Epidermal melanocyte (primary cell): Measurements from ENCODE around the gene KCNIP4.

Experiments
- DNase-seq: peaks from one replicate; pipeline ENCODE4 v3.0.0; 2011; ENCODE audit warnings: low spot score; ENCODE audit not compliant: insufficient read length

Gene KCNIP4

GRCh38 chr4:21765810-21766407 lies 182.7 kb downstream of the KCNIP4 start:
- no peak for DNase-seq

- no peak for DNase-seq
Observed at GRCh38 chr4:21763855-21764254, 184.7 kb downstream of the KCNIP4 start.

DNA sequence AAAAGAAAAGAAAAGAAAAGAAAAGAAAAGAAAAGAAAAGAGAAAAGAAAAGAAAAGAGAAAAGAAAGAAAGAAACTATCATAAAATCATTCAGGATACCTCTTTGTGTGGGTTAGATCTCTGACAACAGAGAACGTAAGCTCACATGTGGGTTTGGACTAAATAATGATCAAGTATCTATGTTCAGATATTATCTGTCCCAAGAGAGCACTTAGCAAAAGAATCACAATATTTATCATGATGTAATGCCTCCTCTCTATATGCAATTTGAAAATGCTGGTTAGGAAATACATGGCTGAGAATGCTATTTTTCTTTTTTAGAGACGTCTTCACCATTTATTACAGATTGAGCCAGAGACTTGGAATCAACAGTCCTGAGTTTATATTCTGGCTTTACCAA lies 191.3 kb downstream of the KCNIP4 start:
- DNase-seq = no peak

GRCh38 chr4:21753084-21753760 lies 195.3 kb downstream of the KCNIP4 start:
- DNase-seq = no peak

GRCh38 chr4:21752616-21753015 lies 196.0 kb downstream of the KCNIP4 start:
- no peak for DNase-seq

GRCh38 chr4:21749924-21750323 lies 198.6 kb downstream of the KCNIP4 start:
- DNase-seq = no peak

GRCh38 chr4:21749412-21749811 lies 199.2 kb downstream of the KCNIP4 start:
- no peak for DNase-seq

GRCh38 chr4:21744046-21744445 lies 204.5 kb downstream of the KCNIP4 start:
- no peak for DNase-seq

- DNase-seq = no peak
Observed at GRCh38 chr4:21742326-21742725, 206.2 kb downstream of the KCNIP4 start.

- no peak for DNase-seq
Observed at GRCh38 chr4:21738821-21739220, 209.8 kb downstream of the KCNIP4 start.

DNA sequence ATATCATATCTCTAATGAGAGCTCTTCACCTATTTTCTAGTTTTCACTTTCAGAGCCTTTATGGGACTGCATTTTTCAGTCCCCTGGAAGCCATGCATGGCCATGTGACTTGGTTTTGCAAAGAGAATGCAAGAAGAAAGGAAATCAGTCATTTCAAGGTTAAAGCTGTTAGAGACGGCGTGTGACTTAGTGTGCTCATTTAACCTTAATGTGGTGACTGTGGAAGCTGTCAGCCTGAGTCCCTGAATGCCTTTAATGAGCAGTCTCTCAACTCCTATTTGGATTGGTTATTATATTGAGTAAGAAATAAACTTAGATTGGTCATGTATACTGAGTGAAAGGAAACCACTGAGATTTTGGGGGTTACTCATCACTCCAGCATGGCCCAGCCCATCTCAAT lies 212.7 kb downstream of the KCNIP4 start:
- no peak for DNase-seq

GRCh38 chr4:21733894-21734630 lies 214.5 kb downstream of the KCNIP4 start:
- no peak for DNase-seq

GRCh38 chr4:21728304-21728703 lies 220.3 kb downstream of the KCNIP4 start:
- no peak for DNase-seq

DNA sequence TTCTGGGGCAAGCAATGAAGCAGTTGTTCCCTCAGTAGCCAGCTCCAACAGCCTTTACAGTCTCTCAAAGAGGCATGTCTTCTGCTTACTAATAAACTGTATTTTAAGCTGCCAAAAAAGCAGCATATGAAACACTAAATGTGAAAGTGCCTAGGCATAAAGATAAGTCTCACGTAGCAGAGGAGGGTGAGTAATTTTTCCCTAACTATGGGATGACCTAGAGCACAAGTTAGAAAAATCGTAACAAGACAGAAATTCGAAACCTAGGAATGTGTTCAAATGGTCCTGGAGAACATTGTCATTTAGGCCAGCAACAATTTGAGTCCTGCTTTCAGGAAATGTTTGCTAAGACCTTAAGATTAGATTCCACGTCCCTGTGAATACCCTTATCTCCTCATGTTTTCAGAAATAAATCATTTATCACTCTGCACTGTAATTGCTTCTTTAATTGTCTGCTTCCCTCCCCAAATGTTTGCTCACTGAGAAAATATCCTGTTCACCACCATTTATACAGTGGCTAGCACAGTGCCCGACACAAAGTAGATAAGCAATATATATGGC lies 222.2 kb downstream of the KCNIP4 start:
- DNase-seq = no peak

DNA sequence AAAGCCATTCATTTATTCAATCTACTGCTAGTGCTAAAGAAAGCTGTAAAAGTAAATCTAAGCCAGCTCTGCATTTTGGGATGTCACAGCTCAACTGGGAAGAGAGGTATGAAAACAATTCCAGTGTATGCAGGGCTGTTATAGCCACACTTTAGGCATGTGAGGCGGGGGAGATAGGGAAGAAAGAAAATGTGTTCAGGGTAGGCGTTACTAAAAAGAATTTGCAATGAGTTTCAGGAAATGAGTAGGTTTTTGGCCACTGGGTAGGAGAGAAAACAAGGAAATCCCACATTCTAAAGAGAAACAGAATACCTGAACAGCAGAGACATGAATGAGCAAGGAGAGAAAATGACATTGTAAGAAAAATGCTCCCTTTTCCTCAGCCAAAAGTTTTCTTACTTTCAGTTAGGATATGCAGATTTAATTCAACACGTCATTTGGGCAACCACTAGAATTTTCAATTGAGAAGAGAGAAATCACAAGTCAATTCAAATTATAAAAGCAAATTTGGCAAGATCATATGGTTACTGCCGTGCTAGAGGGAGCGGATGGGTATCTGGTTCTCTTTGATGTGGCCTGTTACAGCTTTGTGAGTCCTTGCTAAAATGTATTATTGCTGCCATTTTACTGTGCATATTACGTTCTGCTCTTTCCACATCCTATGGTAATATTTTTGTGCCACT lies 226.3 kb downstream of the KCNIP4 start:
- no peak for DNase-seq

- DNase-seq = no peak
Observed at GRCh38 chr4:21716531-21716930, 232.0 kb downstream of the KCNIP4 start.

GRCh38 chr4:21710179-21710835 lies 238.3 kb downstream of the KCNIP4 start:
- DNase-seq = no peak

- no peak for DNase-seq
Observed at GRCh38 chr4:21709761-21710160, 238.8 kb downstream of the KCNIP4 start.

DNA sequence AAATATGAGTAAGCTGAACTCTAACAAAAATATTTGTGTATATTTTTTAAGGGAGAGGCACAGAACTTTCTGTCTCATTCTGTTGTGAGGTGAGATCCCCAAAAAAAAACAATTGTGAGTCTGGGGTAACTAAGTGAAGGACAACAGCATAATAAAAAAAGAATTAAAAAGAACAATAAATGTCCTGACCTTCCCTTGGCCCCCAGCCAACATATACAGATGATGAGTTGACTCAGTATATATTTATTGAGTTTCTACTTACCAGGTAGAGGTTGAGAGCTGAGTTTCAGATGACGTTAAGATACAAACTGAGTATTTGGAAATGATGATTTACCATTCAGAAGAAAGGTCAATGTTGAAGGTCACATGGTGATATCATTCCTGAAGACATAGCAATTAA lies 239.5 kb downstream of the KCNIP4 start:
- DNase-seq = no peak

DNA sequence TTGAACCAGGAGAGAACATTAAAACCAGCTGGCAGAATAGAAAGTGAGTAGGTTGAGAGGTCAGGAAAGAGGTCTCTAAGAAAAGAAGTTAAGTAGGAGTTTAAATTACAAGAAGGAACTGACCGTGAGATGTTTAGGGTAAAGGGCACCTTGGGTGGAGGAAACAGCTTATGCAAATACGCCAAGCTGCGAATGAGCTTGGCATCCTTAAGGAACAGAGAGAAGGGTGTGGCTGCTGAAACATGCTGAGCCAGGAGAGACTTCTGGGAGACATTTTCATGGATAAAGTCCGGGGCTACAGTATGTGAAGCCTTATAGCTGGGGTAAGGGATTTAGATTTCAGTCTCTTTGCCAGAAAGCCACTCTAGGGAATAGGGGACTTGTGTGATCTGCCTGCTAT lies 249.1 kb downstream of the KCNIP4 start:
- DNase-seq = no peak

DNA sequence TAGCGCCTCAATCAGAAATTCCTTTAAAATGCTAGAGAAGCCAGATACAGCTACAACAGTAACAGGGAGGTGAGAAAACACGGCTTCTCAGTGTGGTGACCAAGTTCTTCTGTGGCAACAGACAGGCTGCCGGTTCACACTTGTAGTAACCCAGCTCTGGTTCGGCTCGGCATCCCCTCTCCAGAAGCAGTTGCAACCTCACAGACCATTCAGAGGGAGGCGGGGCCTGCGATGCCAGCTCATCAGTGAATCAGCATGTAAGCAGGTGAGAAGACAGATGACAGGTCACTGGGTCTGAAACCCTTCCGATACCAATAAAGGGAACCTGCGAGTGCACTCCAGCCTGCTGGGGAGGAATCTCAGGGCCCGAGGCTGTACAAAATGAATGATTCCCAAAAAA lies 251.0 kb downstream of the KCNIP4 start:
- DNase-seq = no peak
